K562 (cell line): ENCODE data around the gene TMEM33. TPM values are rescaled to one million over a fixed set of nuclear protein-coding genes. Genes with fewer than 3 reads are reported as not detected.

ENCODE experiments used
- BACH1 ChIP-seq: fragments of 200-800 bp; sonication (Bioruptor generic); IDR thresholded peaks from 2 replicates; pipeline ENCODE4 v1.6.1; 2016; ENCODE audit warnings: missing genetic modification characterization, missing compliant biosample characterization
- CBFB ChIP-seq: sonication (generic); formaldehyde crosslinking; IDR thresholded peaks from 2 replicates; pipeline ENCODE4 v1.4.0; 2020; ENCODE audit warnings: mild to moderate bottlenecking, missing genetic modification reagents
- CBX1 ChIP-seq: sonication (generic); IDR thresholded peaks from 2 replicates; pipeline ENCODE4 v1.6.1; 2016; ENCODE audit warnings: antibody characterized with exemption, low read depth, mild to moderate bottlenecking
- CBX3 ChIP-seq, 2 experiments: IDR thresholded peaks; 1 replicate in 1 of 2; 2 replicates in 1 of 2; pipeline ENCODE4 v1.6.1; 2012; ENCODE audit warnings: inconsistent platforms in 2 of 2, low read length in 2 of 2, borderline replicate concordance in 1 of 2, control low read depth in 1 of 2
- CREM ChIP-seq: IDR thresholded peaks from 2 replicates; pipeline ENCODE4 v1.6.1; 2014; ENCODE audit warnings: antibody characterized with exemption, low read depth
- ELF2 ChIP-seq: fragments of 250-450 bp; sonication (Bioruptor Pico); IDR thresholded peaks from 2 replicates; pipeline ENCODE4 v1.5.0; 2021; ENCODE audit warnings: mild to moderate bottlenecking
- ESRRA ChIP-seq: fragments of 450-650 bp; IDR thresholded peaks from 2 replicates; pipeline ENCODE4 v1.6.1; 2014; ENCODE audit warnings: low read depth, mild to moderate bottlenecking, moderate library complexity, borderline replicate concordance
- KAT8 ChIP-seq: fragments of 450-650 bp; IDR thresholded peaks from 2 replicates; pipeline ENCODE4 v1.6.1; 2016; ENCODE audit warnings: low read depth, mild to moderate bottlenecking
- NELFE ChIP-seq: IDR thresholded peaks from 2 replicates; pipeline ENCODE4 v1.6.1; 2011; ENCODE audit warnings: mild to moderate bottlenecking; ENCODE audit not compliant: insufficient read depth, insufficient read length
- NRF1 ChIP-seq, 2 experiments: fragments of 450-650 bp; IDR thresholded peaks in 1 of 2; conservative IDR thresholded peaks in 1 of 2; 2 replicates each; pipeline ENCODE4 v1.6.1; 2014; ENCODE audit warnings: mild to moderate bottlenecking in 2 of 2
- PHF20 ChIP-seq: fragments of 450-650 bp; IDR thresholded peaks from 2 replicates; pipeline ENCODE4 v1.6.1; 2018; ENCODE audit not compliant: partially characterized antibody
- POLR2AphosphoS5 ChIP-seq: IDR thresholded peaks from 2 replicates; pipeline ENCODE4 v1.6.1; 2011; ENCODE audit warnings: mild to moderate bottlenecking, low read depth, low read length, moderate library complexity; ENCODE audit not compliant: control insufficient read depth, insufficient read depth
- SMAD2 ChIP-seq: fragments of 150-350 bp; IDR thresholded peaks from 2 replicates; pipeline ENCODE4 v1.6.1; 2014; ENCODE audit warnings: low read depth, mild to moderate bottlenecking, low read length
- TCF7 ChIP-seq: sonication (generic); IDR thresholded peaks from 2 replicates; pipeline ENCODE4 v1.6.1; 2016; ENCODE audit warnings: antibody characterized with exemption, borderline replicate concordance
- YY1 ChIP-seq, 3 experiments: IDR thresholded peaks; 2 replicates each; pipeline ENCODE4 v1.6.1; 2011; ENCODE audit warnings: low read length in 2 of 3, mild to moderate bottlenecking in 2 of 3, moderate library complexity in 2 of 3, borderline replicate concordance in 1 of 3, control low read depth in 1 of 3, low read depth in 1 of 3; ENCODE audit not compliant: insufficient read depth in 3 of 3, insufficient replicate concordance in 2 of 3, control insufficient read depth in 1 of 3, insufficient read length in 1 of 3; ENCODE audit errors: extremely low read depth in 1 of 3
- ZNF121 ChIP-seq: sonication (generic); formaldehyde crosslinking; conservative IDR thresholded peaks from 2 replicates; pipeline ENCODE4 v1.8.0; 2022; ENCODE audit warnings: missing genetic modification reagents
- ZNF197 ChIP-seq: fragments of 200-800 bp; sonication (Bioruptor generic); IDR thresholded peaks from 2 replicates; pipeline ENCODE4 v1.6.1; 2016; ENCODE audit warnings: low read depth, missing genetic modification characterization, missing compliant biosample characterization
- ZNF354B ChIP-seq: fragments of 250-450 bp; sonication (Bioruptor Pico); IDR thresholded peaks from 2 replicates; pipeline ENCODE4 v1.4.0; 2020
- ZNF830 ChIP-seq: fragments of 250-450 bp; sonication (Bioruptor Pico); IDR thresholded peaks from 2 replicates; pipeline ENCODE4 v1.5.0; 2021; ENCODE audit warnings: mild to moderate bottlenecking
- polyA plus RNA-seq, 8 experiments: library from polyadenylated mRNA; depleted of rRNA in 4 of 8; stranded (reverse) in 5 of 8; unstranded in 3 of 8; fragments of >200 nt; fragmentation: Nextera tagmentation in 2 of 8; fragmentation: Illumina TruSeq in 1 of 8; extraction: Ambion mirVana in 2 of 8; extraction: Trizol in 1 of 8; gene quantifications; 2 replicates each; pipeline versions ENCODE4 v1.2.1 to v1.2.3, GENCODE V29; 2011 to 2014; ENCODE audit warnings: inconsistent platforms in 1 of 8, missing spikeins in 1 of 8
- total RNA-seq, 7 experiments: library from RNA; depleted of rRNA in 6 of 7; stranded (reverse); fragments of >200 nt in 6 of 7; fragmentation: Illumina TruSeq in 2 of 7; extraction: Trizol in 2 of 7; gene quantifications; 2 replicates each; pipeline versions ENCODE4 v1.2.1 to v1.2.3, GENCODE V29; 2011 to 2021; ENCODE audit warnings: low replicate concordance in 1 of 7
- TF ChIP-seq, protein P1 (sequence below): sonication (generic); formaldehyde crosslinking; IDR thresholded peaks from 2 replicates; pipeline ENCODE4 v1.8.0; 2023; ENCODE audit warnings: mild to moderate bottlenecking, missing genetic modification reagents
- TF ChIP-seq, protein P2 (sequence below): fragments of 450-650 bp; conservative IDR thresholded peaks from 2 replicates; pipeline ENCODE4 v1.6.1; 2016; ENCODE audit warnings: missing genetic modification characterization, low read depth, mild to moderate bottlenecking, control low read depth, missing compliant biosample characterization
- TF ChIP-seq, protein P3 (sequence below), 2 experiments: fragments of 450-650 bp in 1 of 2; sonication (generic) in 1 of 2; formaldehyde crosslinking in 1 of 2; IDR thresholded peaks in 1 of 2; conservative IDR thresholded peaks in 1 of 2; 2 replicates each; pipeline versions ENCODE4 v1.6.1 to v1.8.1; 2016 to 2023; ENCODE audit warnings: mild to moderate bottlenecking in 2 of 2, moderate library complexity in 2 of 2, inconsistent platforms in 1 of 2, missing genetic modification reagents in 1 of 2
- TF ChIP-seq, protein P4 (sequence below): sonication (generic); formaldehyde crosslinking; IDR thresholded peaks from 2 replicates; pipeline ENCODE4 v1.9.0; 2022; ENCODE audit warnings: mild to moderate bottlenecking, missing genetic modification reagents

TMEM33 gene
- total and polyA plus RNA-seq, 9 of the 15 experiments (the other 6 are each of a cell fraction or from before 2014, with no cell fraction given) = 16.8 to 85.9 (median 67.9) TPM

DNA sequence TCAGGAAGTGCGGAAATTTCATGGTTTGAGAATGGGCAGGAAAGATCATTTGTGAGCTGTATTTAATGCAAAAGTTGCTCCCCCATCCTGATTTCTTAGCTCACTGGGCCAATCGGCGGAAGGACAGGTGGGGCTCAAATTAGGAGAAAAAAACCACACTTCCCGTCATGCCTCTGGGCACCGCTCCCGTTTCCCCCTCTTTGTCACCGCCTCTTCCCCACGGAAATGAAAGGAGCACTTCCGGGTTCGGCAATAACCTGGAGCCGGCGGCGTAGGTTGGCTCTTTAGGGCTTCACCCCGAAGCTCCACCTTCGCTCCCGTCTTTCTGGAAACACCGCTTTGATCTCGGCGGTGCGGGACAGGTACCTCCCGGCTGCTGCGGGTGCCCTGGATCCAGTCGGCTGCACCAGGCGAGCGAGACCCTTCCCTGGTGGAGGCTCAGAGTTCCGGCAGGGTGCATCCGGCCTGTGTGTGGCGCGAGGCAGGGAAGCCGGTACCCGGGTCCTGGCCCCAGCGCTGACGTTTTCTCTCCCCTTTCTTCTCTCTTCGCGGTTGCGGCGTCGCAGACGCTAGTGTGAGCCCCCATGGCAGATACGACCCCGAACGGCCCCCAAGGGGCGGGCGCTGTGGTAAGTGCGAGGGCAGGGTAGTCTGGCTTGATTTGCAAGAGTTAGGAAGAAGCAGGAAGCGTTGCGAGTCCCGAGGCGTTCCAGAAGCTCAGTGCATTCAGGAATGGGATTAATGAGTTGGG is at the start of gene TMEM33 (continued):
- TF ChIP-seq, protein P1, sequence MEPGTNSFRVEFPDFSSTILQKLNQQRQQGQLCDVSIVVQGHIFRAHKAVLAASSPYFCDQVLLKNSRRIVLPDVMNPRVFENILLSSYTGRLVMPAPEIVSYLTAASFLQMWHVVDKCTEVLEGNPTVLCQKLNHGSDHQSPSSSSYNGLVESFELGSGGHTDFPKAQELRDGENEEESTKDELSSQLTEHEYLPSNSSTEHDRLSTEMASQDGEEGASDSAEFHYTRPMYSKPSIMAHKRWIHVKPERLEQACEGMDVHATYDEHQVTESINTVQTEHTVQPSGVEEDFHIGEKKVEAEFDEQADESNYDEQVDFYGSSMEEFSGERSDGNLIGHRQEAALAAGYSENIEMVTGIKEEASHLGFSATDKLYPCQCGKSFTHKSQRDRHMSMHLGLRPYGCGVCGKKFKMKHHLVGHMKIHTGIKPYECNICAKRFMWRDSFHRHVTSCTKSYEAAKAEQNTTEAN (CRISPR knock-in tag) = no peak
- TF ChIP-seq, protein P2, sequence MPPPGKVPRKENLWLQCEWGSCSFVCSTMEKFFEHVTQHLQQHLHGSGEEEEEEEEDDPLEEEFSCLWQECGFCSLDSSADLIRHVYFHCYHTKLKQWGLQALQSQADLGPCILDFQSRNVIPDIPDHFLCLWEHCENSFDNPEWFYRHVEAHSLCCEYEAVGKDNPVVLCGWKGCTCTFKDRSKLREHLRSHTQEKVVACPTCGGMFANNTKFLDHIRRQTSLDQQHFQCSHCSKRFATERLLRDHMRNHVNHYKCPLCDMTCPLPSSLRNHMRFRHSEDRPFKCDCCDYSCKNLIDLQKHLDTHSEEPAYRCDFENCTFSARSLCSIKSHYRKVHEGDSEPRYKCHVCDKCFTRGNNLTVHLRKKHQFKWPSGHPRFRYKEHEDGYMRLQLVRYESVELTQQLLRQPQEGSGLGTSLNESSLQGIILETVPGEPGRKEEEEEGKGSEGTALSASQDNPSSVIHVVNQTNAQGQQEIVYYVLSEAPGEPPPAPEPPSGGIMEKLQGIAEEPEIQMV (tag) = no peak
- TF ChIP-seq CBX3 (IDR thresholded peaks at IDR 0.05; ENCODE audit: borderline replicate concordance in 1 of 2, low read length in 2 of 2) = no peak
- TF ChIP-seq, protein P3, sequence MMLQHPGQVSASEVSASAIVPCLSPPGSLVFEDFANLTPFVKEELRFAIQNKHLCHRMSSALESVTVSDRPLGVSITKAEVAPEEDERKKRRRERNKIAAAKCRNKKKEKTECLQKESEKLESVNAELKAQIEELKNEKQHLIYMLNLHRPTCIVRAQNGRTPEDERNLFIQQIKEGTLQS (IDR thresholded peaks at IDR 0.05) = no peak
- TF ChIP-seq, protein P3 (CRISPR knock-in tag; conservative IDR thresholded peaks at IDR 0.05) = 0 out of 2 replicates have a peak, but pooled peaks have one; percentile 31
- no peak for TF ChIP-seq CBFB (CRISPR knock-in tag)
- peak; percentile 94 for TF ChIP-seq PHF20
- TF ChIP-seq NRF1 (conservative IDR thresholded peaks at IDR 0.05 in 1 of 2, IDR thresholded peaks at IDR 0.05 in 1 of 2) = 0 out of 4 replicates have a peak, but pooled peaks of 1 of the 2 experiments have one; percentile 18
- 0 out of 2 replicates have a peak, but pooled peaks have one; percentile 26 for TF ChIP-seq CBX1
- peak; percentile 62; the same call in 1 of the 2 replicates for TF ChIP-seq TCF7
- TF ChIP-seq CREM = peak; percentile 83
- no peak for TF ChIP-seq NELFE
- peak; percentile 73 for TF ChIP-seq POLR2AphosphoS5
- peak; percentile 91 for TF ChIP-seq ZNF121 (CRISPR knock-in tag)
- TF ChIP-seq ZNF354B = no peak
- peak; percentile 83 for TF ChIP-seq ELF2 (CRISPR knock-in tag)
- TF ChIP-seq ZNF197 (CRISPR knock-in tag) = no peak
- no peak for TF ChIP-seq SMAD2
- no peak for TF ChIP-seq KAT8
- peak; percentile 23; the same call in 1 of the 2 replicates for TF ChIP-seq ESRRA
- TF ChIP-seq, protein P4, sequence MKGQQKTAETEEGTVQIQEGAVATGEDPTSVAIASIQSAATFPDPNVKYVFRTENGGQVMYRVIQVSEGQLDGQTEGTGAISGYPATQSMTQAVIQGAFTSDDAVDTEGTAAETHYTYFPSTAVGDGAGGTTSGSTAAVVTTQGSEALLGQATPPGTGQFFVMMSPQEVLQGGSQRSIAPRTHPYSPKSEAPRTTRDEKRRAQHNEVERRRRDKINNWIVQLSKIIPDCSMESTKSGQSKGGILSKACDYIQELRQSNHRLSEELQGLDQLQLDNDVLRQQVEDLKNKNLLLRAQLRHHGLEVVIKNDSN (CRISPR knock-in tag) = no peak
- no peak for TF ChIP-seq BACH1 (tag)
- no peak for TF ChIP-seq ZNF830 (CRISPR knock-in tag)
- peak in 1 of 3 experiments; percentile 33 for TF ChIP-seq YY1 (IDR thresholded peaks at IDR 0.05; ENCODE audit: borderline replicate concordance in 1 of 3, control insufficient read depth in 1 of 3, extremely low read depth in 1 of 3, insufficient read depth in 3 of 3, insufficient read length in 1 of 3, insufficient replicate concordance in 2 of 3, low read depth in 1 of 3, low read length in 2 of 3)
